Duodenal mucosa (tissue), 2 donors: Measurements from ENCODE around the gene MAD1L1.

Source experiments
- H3K27ac ChIP-seq: one replicate; pipeline ENCODE4 v1.7.0; 2013; ENCODE audit warnings: low read depth, low read length
- H3K27me3 ChIP-seq, 2 donors: one replicate each; pipeline ENCODE4 v1.7.0; 2013; ENCODE audit warnings: low read length in 2 of 2, control low read depth in 1 of 2; ENCODE audit not compliant: insufficient read depth in 2 of 2, control insufficient read depth in 1 of 2
- H3K36me3 ChIP-seq, 2 donors: one replicate each; pipeline ENCODE4 v1.7.0; 2013; ENCODE audit warnings: low read length in 2 of 2, control low read depth in 1 of 2; ENCODE audit not compliant: insufficient read depth in 2 of 2, control insufficient read depth in 1 of 2
- H3K4me1 ChIP-seq, 2 donors: one replicate each; pipeline ENCODE4 v1.7.0; 2013; ENCODE audit warnings: low read length in 2 of 2, control low read depth in 1 of 2; ENCODE audit not compliant: insufficient read depth in 2 of 2, control insufficient read depth in 1 of 2
- H3K4me3 ChIP-seq, 2 donors: one replicate each; pipeline ENCODE4 v1.7.0; 2013; ENCODE audit warnings: low read length in 2 of 2, low read depth in 1 of 2
- H3K9ac ChIP-seq, 2 donors: one replicate each; pipeline ENCODE4 v1.7.0; 2013; ENCODE audit warnings: low read length in 2 of 2, low read depth in 1 of 2
- H3K9me3 ChIP-seq, 2 donors: one replicate each; pipeline ENCODE4 v1.7.0; 2013; ENCODE audit warnings: low read length in 2 of 2, control low read depth in 1 of 2; ENCODE audit not compliant: control insufficient read depth in 1 of 2

MAD1L1 gene

GRCh38 chr7:2242541-2243429, 10.0 kb upstream of the MAD1L1 start:
- Histone ChIP-seq H3K9ac (peak overlapping the region; percentile 65 to 69), H3K27ac (no peak overlapping the region), H3K4me3 (peak overlapping the region; percentile 88 to 90), H3K27me3 (no peaks in the 10 kb centered on the region), H3K4me1 (peaks cover 7 to 27% of the 10 kb centered on the region in 2 donors), H3K36me3 (peaks cover 4 to 19% of the 10 kb centered on the region in 2 donors), H3K9me3 (no peaks in the 10 kb centered on the region)

DNA sequence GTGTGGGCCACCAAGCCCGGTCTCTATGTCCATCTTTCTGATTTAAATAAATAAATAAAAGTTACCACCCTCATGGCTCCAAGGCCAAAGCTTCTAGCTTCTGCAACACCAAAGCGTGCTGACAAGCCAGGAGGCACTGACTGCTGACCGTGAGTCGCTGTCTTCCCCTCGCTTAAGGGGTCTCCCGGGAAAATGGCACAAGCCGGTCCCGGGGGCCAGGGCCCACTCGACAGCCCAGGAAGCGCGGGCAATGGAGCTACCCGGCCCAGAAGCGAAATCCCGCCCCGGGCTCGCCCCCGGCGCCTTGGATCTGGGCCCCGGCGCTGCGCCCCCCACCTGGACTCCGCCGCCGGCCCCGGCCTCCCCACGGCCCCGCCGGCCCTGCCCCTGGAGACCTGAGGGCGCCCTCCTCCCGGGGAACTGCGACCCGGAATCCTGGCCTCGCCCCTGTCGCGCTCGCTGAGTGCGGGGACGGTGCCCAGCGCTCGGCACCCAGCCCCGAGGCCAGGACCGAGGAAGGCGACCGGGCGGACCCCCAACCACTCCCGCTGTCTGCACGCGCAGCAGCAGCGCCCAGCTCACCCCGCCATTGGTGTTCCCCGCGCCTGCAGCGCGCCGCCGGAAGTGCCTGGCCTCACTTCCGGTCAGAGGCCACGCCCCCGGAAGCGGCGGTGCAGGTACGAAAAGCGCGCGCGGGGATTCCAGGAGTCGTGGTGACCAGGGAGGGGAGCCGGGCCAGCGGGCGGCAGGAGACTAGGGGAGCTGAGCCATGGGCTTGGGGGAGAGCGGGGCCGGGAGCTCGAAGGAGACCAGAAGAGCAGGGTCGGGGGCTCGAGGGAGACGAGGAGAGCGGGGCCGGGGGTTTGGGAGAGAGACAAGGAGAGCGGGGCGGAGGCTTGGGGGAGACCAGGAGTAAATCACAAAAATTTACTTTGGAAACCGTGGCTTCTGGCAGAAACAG, 9.1 kb upstream of the MAD1L1 start, which contains the start of the genes MRM2 and NUDT1:
Gene MRM2, minus strand, starts transcription at position 626 of the 961 bp plus-strand sequence. Its CDS starts 36 bp downstream, at position 590.
Gene NUDT1, plus strand, starts transcription at position 647 of the 961 bp plus-strand sequence. CDS start 2,349 bp downstream, outside the sequence.
- H3K9me3 ChIP-seq = no peaks in the 10 kb centered on the region
- peak within 1 kb of the TSS; percentile 88 to 90 for H3K4me3 ChIP-seq
- H3K4me1 ChIP-seq = peaks cover 7 to 27% of the 10 kb centered on the region in 2 donors
- H3K27ac ChIP-seq = peak within 1 kb of the TSS; percentile 61
- H3K27me3 ChIP-seq = no peaks in the 10 kb centered on the region
- peaks cover 5 to 26% of the 10 kb centered on the region in 2 donors for H3K36me3 ChIP-seq
- peak within 1 kb of the TSS; percentile 65 to 69 for H3K9ac ChIP-seq

DNA sequence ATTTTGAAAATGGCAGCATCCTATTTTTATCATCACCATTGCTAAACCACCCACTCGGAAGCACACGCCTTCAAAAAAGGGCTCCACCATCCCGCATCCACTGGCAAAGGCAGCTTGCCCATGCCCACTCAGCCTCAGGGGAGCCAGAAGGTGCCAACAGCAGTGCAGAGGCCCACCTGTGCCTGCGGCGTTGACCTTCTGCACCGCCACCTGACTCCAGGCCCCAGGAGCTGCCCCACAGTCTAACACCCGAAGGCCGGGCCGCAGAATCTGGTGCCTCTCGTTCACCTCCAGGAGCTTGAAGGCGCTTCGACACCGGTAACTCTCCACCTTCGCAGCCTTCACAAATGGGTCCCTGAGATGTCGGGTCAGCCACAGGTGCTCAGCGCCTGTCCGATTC, 6.5 kb upstream of the MAD1L1 start:
- Histone ChIP-seq H3K4me1 (peaks cover 7 to 23% of the 10 kb centered on the region in 2 donors), H3K4me3 (no peak overlapping the region), H3K27ac (no peak overlapping the region), H3K9ac (no peak overlapping the region), H3K9me3 (no peaks in the 10 kb centered on the region), H3K36me3 (peaks cover 14 to 42% of the 10 kb centered on the region in 2 donors), H3K27me3 (no peaks in the 10 kb centered on the region)

- peak overlapping the region; percentile 15 for H3K27ac ChIP-seq
- H3K9ac ChIP-seq = no peak overlapping the region
- peaks cover 0 to 20% of the 10 kb centered on the region in 2 donors for H3K4me1 ChIP-seq
- H3K9me3 ChIP-seq = no peaks in the 10 kb centered on the region
- no peak overlapping the region for H3K4me3 ChIP-seq
- H3K27me3 ChIP-seq = no peaks in the 10 kb centered on the region
- H3K36me3 ChIP-seq = peaks cover 14 to 43% of the 10 kb centered on the region in 2 donors
Measured at GRCh38 chr7:2237109-2237602, 4.4 kb upstream of the MAD1L1 start.

DNA sequence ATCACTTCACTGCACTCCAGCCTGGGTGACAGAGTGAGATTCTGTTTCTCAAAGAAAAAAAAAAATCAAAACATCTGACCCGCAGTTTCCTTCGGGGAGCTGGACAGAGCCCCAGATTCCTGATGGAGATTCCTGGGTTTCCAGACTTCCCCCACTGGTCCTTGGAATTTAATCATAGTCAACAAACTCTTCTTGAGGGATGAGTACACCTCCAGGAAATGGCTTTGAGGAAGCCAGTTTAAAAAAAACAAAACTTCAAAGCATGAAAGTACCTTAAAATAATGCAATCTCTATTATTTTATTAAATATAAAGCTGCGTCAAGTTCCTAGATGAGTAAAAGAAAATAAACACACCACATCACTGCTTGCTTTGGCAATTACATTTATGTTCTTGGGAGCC, 1.2 kb upstream of the MAD1L1 start:
- H3K27me3 ChIP-seq = no peaks in the 10 kb centered on the region
- peaks cover 18 to 40% of the 10 kb centered on the region in 2 donors for H3K36me3 ChIP-seq
- H3K27ac ChIP-seq = no peak overlapping the region
- no peak overlapping the region for H3K9ac ChIP-seq
- H3K4me3 ChIP-seq = no peak overlapping the region
- no peaks in the 10 kb centered on the region for H3K9me3 ChIP-seq
- peaks cover 0 to 25% of the 10 kb centered on the region in 2 donors for H3K4me1 ChIP-seq

- no peaks in the 10 kb centered on the region for H3K9me3 ChIP-seq
- no peaks in the 10 kb centered on the region for H3K27me3 ChIP-seq
- H3K4me1 ChIP-seq = peaks cover 0 to 19% of the 10 kb centered on the region in 2 donors
- no peak overlapping the region for H3K27ac ChIP-seq
- H3K9ac ChIP-seq = peak overlapping the region; percentile 71 to 74
- H3K36me3 ChIP-seq = peaks cover 14 to 40% of the 10 kb centered on the region in 2 donors
- peak overlapping the region; percentile 80 to 89 for H3K4me3 ChIP-seq
Measured at GRCh38 chr7:2231992-2232765, 566 bp downstream of the MAD1L1 start.

DNA sequence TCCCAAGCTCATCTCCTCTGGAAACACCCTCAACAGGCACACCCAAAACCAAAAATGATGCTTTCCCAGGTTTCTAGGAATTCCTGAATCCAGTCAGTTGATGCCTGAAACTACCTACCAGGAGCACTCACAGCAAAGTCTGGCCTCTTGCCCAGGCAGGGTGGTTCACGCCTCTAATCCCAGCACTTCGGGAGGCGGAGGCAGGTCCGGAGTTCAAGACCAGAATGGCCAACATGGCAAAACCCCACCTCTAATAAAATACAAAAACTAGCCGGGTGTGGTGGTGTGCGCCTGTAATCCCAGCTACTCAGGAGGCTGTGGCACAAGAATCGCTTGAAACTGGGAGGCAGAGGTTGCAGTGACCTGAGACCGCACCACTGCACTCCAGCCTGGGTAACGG, 1.9 kb downstream of the MAD1L1 start:
- Histone ChIP-seq H3K4me1 (peaks cover 0 to 19% of the 10 kb centered on the region in 2 donors), H3K27me3 (no peaks in the 10 kb centered on the region), H3K9me3 (no peaks in the 10 kb centered on the region), H3K4me3 (no peak overlapping the region), H3K9ac (no peak overlapping the region), H3K27ac (no peak overlapping the region), H3K36me3 (peaks cover 14 to 43% of the 10 kb centered on the region in 2 donors)

DNA sequence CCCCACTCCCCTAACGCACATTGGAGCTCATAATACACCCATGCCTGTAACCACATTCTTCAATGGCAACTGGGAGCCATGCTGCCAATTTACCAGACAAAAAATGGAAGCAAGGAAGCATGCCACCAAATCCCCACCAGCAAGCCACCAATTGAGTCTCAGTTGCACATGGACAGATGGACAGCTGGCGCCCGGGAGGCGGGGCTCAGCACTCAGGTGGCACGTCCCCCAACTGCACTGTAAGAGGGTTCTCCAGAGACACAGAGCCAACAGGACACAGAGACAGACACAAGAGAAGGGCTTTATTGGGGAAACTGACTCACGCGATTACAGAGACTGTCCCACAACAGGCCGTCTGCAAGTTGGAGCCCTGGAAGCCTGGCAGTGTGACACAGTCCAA, 2.5 kb downstream of the MAD1L1 start:
- Histone ChIP-seq H3K9me3 (no peaks in the 10 kb centered on the region), H3K9ac (no peak overlapping the region), H3K27me3 (no peaks in the 10 kb centered on the region), H3K36me3 (peaks cover 12 to 49% of the 10 kb centered on the region in 2 donors), H3K4me3 (no peak overlapping the region), H3K27ac (no peak overlapping the region), H3K4me1 (peaks cover 0 to 19% of the 10 kb centered on the region in 2 donors)

- Histone ChIP-seq H3K9ac (no peak overlapping the region), H3K4me1 (peaks cover 0 to 19% of the 10 kb centered on the region in 2 donors), H3K9me3 (no peaks in the 10 kb centered on the region), H3K27me3 (no peaks in the 10 kb centered on the region), H3K4me3 (no peak overlapping the region), H3K27ac (no peak overlapping the region), H3K36me3 (peaks cover 4 to 49% of the 10 kb centered on the region in 2 donors)
Measured at GRCh38 chr7:2229467-2229866, 3.3 kb downstream of the MAD1L1 start.
